Uterus (tissue), 4 donors: ENCODE results near the gene CTDSPL. TPM values are rescaled to one million over a fixed set of nuclear protein-coding genes. Genes with fewer than 3 reads are reported as not detected.

Experiments used
- DNase-seq, 2 donors: peaks; one replicate each; pipeline ENCODE4 v3.0.0-alpha.2; 2019 to 2020
- H3K27ac ChIP-seq, 2 donors: fragments of 200-600 bp; sonication (generic); 1 replicate in 1 of 2; 2 replicates in 1 of 2; pipeline ENCODE4 v1.5.1; 2016 to 2018
- H3K27me3 ChIP-seq, 2 donors: fragments of 200-600 bp; sonication (generic); one replicate each; pipeline ENCODE4 v1.5.1; 2018 to 2019; ENCODE audit warnings: control low read depth in 1 of 2
- H3K36me3 ChIP-seq, 2 donors: fragments of 200-600 bp; sonication (generic); one replicate each; pipeline ENCODE4 v1.5.1; 2019; ENCODE audit warnings: control low read depth in 1 of 2
- H3K4me1 ChIP-seq, 2 donors: fragments of 200-600 bp; sonication (generic); one replicate each; pipeline ENCODE4 v1.5.1; 2018 to 2019; ENCODE audit warnings: control low read depth in 1 of 2
- H3K4me3 ChIP-seq, 2 donors: fragments of 200-600 bp; sonication (generic); 1 replicate in 1 of 2; 2 replicates in 1 of 2; pipeline ENCODE4 v1.5.1; 2018 to 2019; ENCODE audit warnings: mild to moderate bottlenecking in 1 of 2
- H3K9me3 ChIP-seq, 2 donors: fragments of 200-600 bp; sonication (generic); one replicate each; pipeline ENCODE4 v1.5.1; 2019; ENCODE audit warnings: control low read depth in 1 of 2
- POLR2A ChIP-seq, 2 donors: fragments of 450-650 bp; IDR thresholded peaks; one replicate each; pipeline ENCODE4 v1.6.1; 2016; ENCODE audit warnings: antibody characterized with exemption in 2 of 2, mild to moderate bottlenecking in 1 of 2, moderate library complexity in 1 of 2
- intact Hi-C: fragments of 100-400 bp; cut with DNase I; formaldehyde crosslinking; loops from one replicate; pipeline ENCODE4 v1.15.1; 2023; ENCODE audit warnings: low total_unique reads
- total RNA-seq, 4 donors: library from RNA; depleted of rRNA in 3 of 4; stranded (reverse); fragments of >200 nt in 3 of 4; gene quantifications; one replicate each; pipeline versions ENCODE4 v1.1.0 to v1.2.4, GENCODE V29; 2014 to 2023
- TF ChIP-seq, protein P1 (sequence below), 4 experiments: fragments of 200-600 bp in 2 of 4; fragments of 450-650 bp in 2 of 4; sonication (generic) in 2 of 4; IDR thresholded peaks; one replicate each; pipeline ENCODE4 v1.5.1; 2016 to 2019; ENCODE audit warnings: antibody characterized with exemption in 4 of 4, mild to moderate bottlenecking in 2 of 4, moderate library complexity in 1 of 4
- donor health status: DM: yes; HTN: yes; CAD: no.

CTDSPL gene
- total RNA-seq, 4 donors from 2014 or later = 6.4 to 55.9 (median 28.7) TPM

DNA sequence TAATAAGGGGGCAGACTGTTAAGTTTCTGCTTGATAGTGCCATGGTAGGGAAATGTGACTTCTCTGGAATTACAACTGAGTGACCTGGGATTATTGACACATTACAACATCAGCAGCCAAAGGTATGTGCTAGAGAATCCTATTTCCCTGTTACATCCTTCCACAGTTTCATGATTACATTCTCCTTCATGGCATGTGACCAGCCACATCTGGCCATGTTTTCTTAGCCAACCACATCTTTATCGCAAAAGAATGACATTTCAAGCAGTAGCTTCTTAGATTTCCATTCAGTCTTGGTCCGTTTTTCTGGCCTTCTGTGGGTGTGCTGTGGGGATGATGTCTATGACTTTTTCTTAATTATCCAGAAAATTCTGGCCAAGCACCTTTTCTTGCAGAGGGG is 45.4 kb upstream of the CTDSPL start:
- Histone ChIP-seq H3K27ac (no peak overlapping the region), H3K27me3 (no peaks in the 10 kb centered on the region), H3K4me1 (no peaks in the 10 kb centered on the region), H3K9me3 (no peaks in the 10 kb centered on the region), H3K4me3 (no peak overlapping the region), H3K36me3 (no peaks in the 10 kb centered on the region)
- TF ChIP-seq, protein P1, sequence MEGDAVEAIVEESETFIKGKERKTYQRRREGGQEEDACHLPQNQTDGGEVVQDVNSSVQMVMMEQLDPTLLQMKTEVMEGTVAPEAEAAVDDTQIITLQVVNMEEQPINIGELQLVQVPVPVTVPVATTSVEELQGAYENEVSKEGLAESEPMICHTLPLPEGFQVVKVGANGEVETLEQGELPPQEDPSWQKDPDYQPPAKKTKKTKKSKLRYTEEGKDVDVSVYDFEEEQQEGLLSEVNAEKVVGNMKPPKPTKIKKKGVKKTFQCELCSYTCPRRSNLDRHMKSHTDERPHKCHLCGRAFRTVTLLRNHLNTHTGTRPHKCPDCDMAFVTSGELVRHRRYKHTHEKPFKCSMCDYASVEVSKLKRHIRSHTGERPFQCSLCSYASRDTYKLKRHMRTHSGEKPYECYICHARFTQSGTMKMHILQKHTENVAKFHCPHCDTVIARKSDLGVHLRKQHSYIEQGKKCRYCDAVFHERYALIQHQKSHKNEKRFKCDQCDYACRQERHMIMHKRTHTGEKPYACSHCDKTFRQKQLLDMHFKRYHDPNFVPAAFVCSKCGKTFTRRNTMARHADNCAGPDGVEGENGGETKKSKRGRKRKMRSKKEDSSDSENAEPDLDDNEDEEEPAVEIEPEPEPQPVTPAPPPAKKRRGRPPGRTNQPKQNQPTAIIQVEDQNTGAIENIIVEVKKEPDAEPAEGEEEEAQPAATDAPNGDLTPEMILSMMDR (IDR thresholded peaks at IDR 0.05) = no peak
- no peak for TF ChIP-seq POLR2A (IDR thresholded peaks at IDR 0.05)
- DNase-seq = no peak
- intact Hi-C loops = no loop called here

DNA sequence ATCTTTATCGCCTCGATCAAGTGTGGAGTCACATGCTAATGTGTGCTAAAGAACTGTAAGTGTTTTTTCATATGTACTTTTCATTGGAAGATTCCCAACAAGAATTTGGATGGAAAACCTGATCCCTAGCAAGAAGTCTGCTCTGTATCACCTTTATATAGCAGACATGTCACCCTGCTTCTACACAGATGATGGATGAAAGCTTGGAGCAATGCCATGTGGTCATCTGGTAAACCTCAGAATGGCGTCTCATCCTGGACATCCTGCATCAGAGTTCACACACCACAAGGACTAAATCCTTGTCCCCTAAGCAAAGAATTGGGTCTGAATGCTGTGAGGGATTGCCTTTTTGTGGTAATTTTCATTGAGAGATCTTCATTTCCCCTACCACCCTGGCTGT is 42.1 kb upstream of the CTDSPL start:
- no peaks in the 10 kb centered on the region for H3K9me3 ChIP-seq
- intact Hi-C loops = no loop called here
- peak overlapping the region in 1 of 2 donors; percentile 53 for H3K27ac ChIP-seq
- no peaks in the 10 kb centered on the region for H3K27me3 ChIP-seq
- H3K36me3 ChIP-seq = no peaks in the 10 kb centered on the region
- peak; percentile 55 to 83 for DNase-seq
- H3K4me1 ChIP-seq = no peaks in the 10 kb centered on the region
- H3K4me3 ChIP-seq = no peak overlapping the region
- no peak for TF ChIP-seq POLR2A (IDR thresholded peaks at IDR 0.05)
- TF ChIP-seq, protein P1 (IDR thresholded peaks at IDR 0.05) = no peak

DNA sequence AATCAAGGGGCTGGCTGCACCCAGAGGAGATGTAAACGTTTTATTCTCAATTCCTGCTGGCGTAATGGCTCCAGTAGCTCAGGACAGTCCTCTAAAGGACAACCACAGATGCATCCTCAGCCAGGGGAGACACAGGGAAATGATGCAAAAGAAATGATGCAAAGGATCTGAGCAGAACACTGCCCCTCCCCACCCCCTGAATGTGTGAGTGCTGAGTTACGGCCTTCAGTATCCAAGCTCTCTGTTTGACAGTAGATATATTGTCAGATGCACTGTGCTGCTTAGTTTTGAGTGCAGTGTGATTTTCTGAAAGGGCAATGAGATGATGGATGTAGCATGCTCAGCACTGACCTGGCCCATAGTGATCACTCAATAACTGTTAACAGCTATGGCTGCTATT is 41.4 kb upstream of the CTDSPL start:
- no peak for DNase-seq
- Histone ChIP-seq H3K4me1 (no peaks in the 10 kb centered on the region), H3K9me3 (no peaks in the 10 kb centered on the region), H3K27me3 (no peaks in the 10 kb centered on the region), H3K27ac (no peak overlapping the region), H3K36me3 (no peaks in the 10 kb centered on the region), H3K4me3 (no peak overlapping the region)
- no peak for TF ChIP-seq POLR2A (IDR thresholded peaks at IDR 0.05)
- TF ChIP-seq, protein P1 (IDR thresholded peaks at IDR 0.05) = no peak
- intact Hi-C loops = no loop called here

DNA sequence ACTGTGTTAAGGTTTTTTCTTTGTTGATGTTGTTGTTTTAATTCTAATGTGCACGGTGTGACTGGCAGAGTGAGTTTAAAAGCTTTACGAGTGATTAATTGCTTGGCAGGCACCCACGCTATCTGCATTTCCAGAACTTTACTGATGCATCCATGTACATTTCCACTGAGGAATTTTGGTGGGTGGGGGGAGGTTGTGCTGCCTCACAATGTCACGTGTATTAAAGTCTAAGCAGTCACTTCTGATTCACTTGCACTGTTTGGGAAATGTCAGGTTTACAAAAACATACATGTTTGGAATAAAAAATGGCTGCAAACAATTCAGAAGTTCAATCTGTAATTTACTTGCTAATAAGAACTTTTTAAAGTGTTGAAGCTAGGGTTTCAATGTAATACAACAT is 38.5 kb upstream of the CTDSPL start:
- no peaks in the 10 kb centered on the region for H3K4me1 ChIP-seq
- DNase-seq = no peak
- H3K9me3 ChIP-seq = no peaks in the 10 kb centered on the region

DNA sequence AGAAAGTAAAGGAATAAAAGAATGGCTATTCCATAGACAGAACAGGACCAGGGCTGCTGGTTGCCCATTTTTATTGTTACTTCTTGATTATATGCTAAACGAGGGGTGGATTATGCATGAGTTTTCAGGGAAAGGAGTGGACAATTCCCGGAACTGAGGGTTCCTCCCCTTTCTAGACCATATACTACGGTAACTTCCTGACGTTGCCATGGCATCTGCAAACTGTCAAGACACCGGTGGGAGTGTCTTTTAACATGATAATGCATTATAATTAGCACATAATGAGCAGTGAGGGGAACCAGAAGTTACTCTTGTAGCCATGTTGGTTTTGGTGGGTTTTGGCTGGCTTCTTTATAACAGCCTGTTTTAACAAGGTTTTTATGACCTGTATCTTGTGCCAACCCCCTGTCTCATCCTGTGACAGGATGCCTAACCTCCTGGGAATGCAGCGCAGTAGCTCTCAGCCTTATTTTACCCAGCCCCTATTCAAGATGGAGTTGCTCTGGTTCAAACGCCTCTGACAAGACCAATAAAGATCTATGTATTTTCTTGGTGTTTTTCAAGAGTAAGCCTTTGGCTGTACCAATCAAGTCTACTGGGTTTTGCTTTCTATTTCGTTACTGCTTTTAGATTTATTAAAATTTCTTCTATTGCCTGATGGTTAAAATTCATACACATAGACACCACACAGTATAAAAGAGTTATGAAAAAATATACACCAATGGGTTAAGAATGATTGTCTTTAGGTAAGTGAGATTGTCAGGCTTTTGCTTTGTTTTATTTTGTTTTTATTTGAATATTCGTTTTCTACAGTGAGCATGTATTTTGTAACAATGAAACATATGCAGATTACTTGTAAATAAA is 37.4 kb upstream of the CTDSPL start:
- intact Hi-C loops = no loop called here
- TF ChIP-seq POLR2A (IDR thresholded peaks at IDR 0.05) = no peak
- TF ChIP-seq, protein P1 (IDR thresholded peaks at IDR 0.05) = no peak
- Histone ChIP-seq H3K9me3 (no peaks in the 10 kb centered on the region), H3K4me1 (no peaks in the 10 kb centered on the region), H3K27me3 (no peaks in the 10 kb centered on the region), H3K36me3 (no peaks in the 10 kb centered on the region), H3K27ac (no peak overlapping the region), H3K4me3 (no peak overlapping the region)
- DNase-seq = no peak

More for the DNA sequence above, 38.5 kb upstream of the CTDSPL start:
- Histone ChIP-seq H3K36me3 (no peaks in the 10 kb centered on the region), H3K27ac (no peak overlapping the region), H3K4me3 (no peak overlapping the region), H3K27me3 (no peaks in the 10 kb centered on the region)
- TF ChIP-seq, protein P1 (IDR thresholded peaks at IDR 0.05) = no peak
- TF ChIP-seq POLR2A (IDR thresholded peaks at IDR 0.05) = no peak
- intact Hi-C loops = no loop called here
